Karpas-422 (cell line): ENCODE results near the gene MYO7B. TPM values are rescaled to one million over a fixed set of nuclear protein-coding genes. Genes with fewer than 3 reads are reported as not detected.

Source experiments
- DNase-seq: peaks from one replicate; pipeline ENCODE4 v3.0.0-alpha.2; 2015
- H2AFZ ChIP-seq: fragments of 200-600 bp; sonication (generic); 2 replicates; pipeline ENCODE4 v1.6.1; 2014; ENCODE audit warnings: antibody characterized with exemption, low read length, mixed read lengths
- H3K27ac ChIP-seq: fragments of 200-600 bp; sonication (generic); 2 replicates; pipeline ENCODE4 v1.5.1; 2014; ENCODE audit warnings: mild to moderate bottlenecking, low read length, moderate library complexity
- H3K27me3 ChIP-seq: fragments of 200-600 bp; sonication (generic); 2 replicates; pipeline ENCODE4 v1.6.1; 2014; ENCODE audit warnings: low read length, mixed read lengths
- H3K36me3 ChIP-seq: fragments of 200-600 bp; sonication (generic); 2 replicates; pipeline ENCODE4 v1.6.1; 2014; ENCODE audit warnings: low read length, mixed read lengths; ENCODE audit not compliant: insufficient read depth
- H3K4me1 ChIP-seq: fragments of 200-600 bp; sonication (generic); 2 replicates; pipeline ENCODE4 v1.6.1; 2014; ENCODE audit warnings: mild to moderate bottlenecking, low read length, mixed read lengths
- H3K4me2 ChIP-seq: fragments of 200-600 bp; sonication (generic); 2 replicates; pipeline ENCODE4 v1.6.1; 2014; ENCODE audit warnings: low read length, low read depth, mild to moderate bottlenecking; ENCODE audit not compliant: poor library complexity, severe bottlenecking
- H3K4me3 ChIP-seq: fragments of 200-600 bp; sonication (generic); 2 replicates; pipeline ENCODE4 v1.5.1; 2014; ENCODE audit warnings: mild to moderate bottlenecking, antibody characterized with exemption, low read length, mixed read lengths
- H3K79me2 ChIP-seq: fragments of 200-600 bp; sonication (generic); 2 replicates; pipeline ENCODE4 v1.6.1; 2014; ENCODE audit warnings: mild to moderate bottlenecking, low read length, mixed read lengths
- H3K9ac ChIP-seq: fragments of 200-600 bp; sonication (generic); 2 replicates; pipeline ENCODE4 v1.6.0; 2014; ENCODE audit warnings: low read length
- H3K9me2 ChIP-seq: fragments of 200-600 bp; sonication (generic), shearing (Covaris generic); replicated peaks from 2 replicates; pipeline ENCODE4 v1.6.0; 2014; ENCODE audit warnings: mild to moderate bottlenecking, low read length, moderate library complexity; ENCODE audit not compliant: insufficient read depth
- H3K9me3 ChIP-seq: fragments of 300-700, 200-600 bp; sonication (generic); 2 replicates; pipeline ENCODE4 v1.6.1; 2014; ENCODE audit warnings: low read length, mixed read lengths
- H4K20me1 ChIP-seq: fragments of 200-600 bp; sonication (generic); 2 replicates; pipeline ENCODE4 v1.6.1; 2014; ENCODE audit warnings: mild to moderate bottlenecking, antibody characterized with exemption, low read length, low read depth; ENCODE audit not compliant: insufficient read depth
- total RNA-seq: library from RNA; depleted of rRNA; stranded (reverse); fragments of >200 nt; shearing (Covaris generic); gene quantifications from 2 replicates; pipeline ENCODE4 v1.2.3, GENCODE V29; 2014; ENCODE audit warnings: low replicate concordance

MYO7B gene
- total RNA-seq, 1 experiment from 2014 or later, result 3.0 TPM

GRCh38 chr2:127561371-127561770 is 25.9 kb downstream of the MYO7B start:
- Histone ChIP-seq H2AFZ (no peak overlapping the region), H3K9me3 (no peaks in the 10 kb centered on the region), H3K36me3 (no peaks in the 10 kb centered on the region), H3K27ac (no peak overlapping the region), H3K9me2 (no peaks in the 10 kb centered on the region), H3K79me2 (no peaks in the 10 kb centered on the region), H3K4me1 (no peaks in the 10 kb centered on the region), H3K9ac (no peak overlapping the region), H3K4me3 (no peak overlapping the region), H3K4me2 (no peak overlapping the region), H3K27me3 (no peaks in the 10 kb centered on the region), H4K20me1 (no peaks in the 10 kb centered on the region)
- no peak for DNase-seq

- DNase-seq, result no peak
- no peak overlapping the region for H3K9ac ChIP-seq
- no peak overlapping the region for H3K4me2 ChIP-seq
- H3K27me3 ChIP-seq, result no peaks in the 10 kb centered on the region
- H3K79me2 ChIP-seq, result no peaks in the 10 kb centered on the region
- H3K4me3 ChIP-seq, result no peak overlapping the region
- H3K4me1 ChIP-seq, result no peaks in the 10 kb centered on the region
- no peaks in the 10 kb centered on the region for H4K20me1 ChIP-seq
- H3K9me3 ChIP-seq, result no peaks in the 10 kb centered on the region
- no peak overlapping the region for H2AFZ ChIP-seq
- H3K9me2 ChIP-seq, result no peaks in the 10 kb centered on the region
- no peak overlapping the region for H3K27ac ChIP-seq
- H3K36me3 ChIP-seq, result no peaks in the 10 kb centered on the region
Observed at GRCh38 chr2:127562936-127563335, 27.5 kb downstream of the MYO7B start.

GRCh38 chr2:127563458-127564428 is 28.3 kb downstream of the MYO7B start:
- no peaks in the 10 kb centered on the region for H3K9me2 ChIP-seq
- H3K79me2 ChIP-seq, result no peaks in the 10 kb centered on the region
- DNase-seq, result no peak
- H3K4me2 ChIP-seq, result no peak overlapping the region
- H3K27me3 ChIP-seq, result no peaks in the 10 kb centered on the region
- no peak overlapping the region for H3K4me3 ChIP-seq
- no peaks in the 10 kb centered on the region for H3K9me3 ChIP-seq
- H3K4me1 ChIP-seq, result no peaks in the 10 kb centered on the region
- no peaks in the 10 kb centered on the region for H4K20me1 ChIP-seq
- no peak overlapping the region for H2AFZ ChIP-seq
- H3K27ac ChIP-seq, result no peak overlapping the region
- no peaks in the 10 kb centered on the region for H3K36me3 ChIP-seq
- H3K9ac ChIP-seq, result no peak overlapping the region

GRCh38 chr2:127564429-127565260 is 29.2 kb downstream of the MYO7B start:
- H3K4me3 ChIP-seq, result no peak overlapping the region
- no peak overlapping the region for H2AFZ ChIP-seq
- H3K36me3 ChIP-seq, result no peaks in the 10 kb centered on the region
- H4K20me1 ChIP-seq, result no peaks in the 10 kb centered on the region
- no peaks in the 10 kb centered on the region for H3K9me2 ChIP-seq
- no peak overlapping the region for H3K9ac ChIP-seq
- H3K4me2 ChIP-seq, result no peak overlapping the region
- H3K79me2 ChIP-seq, result no peaks in the 10 kb centered on the region
- no peaks in the 10 kb centered on the region for H3K4me1 ChIP-seq
- no peaks in the 10 kb centered on the region for H3K27me3 ChIP-seq
- H3K27ac ChIP-seq, result no peak overlapping the region
- no peaks in the 10 kb centered on the region for H3K9me3 ChIP-seq
- DNase-seq, result no peak

DNA sequence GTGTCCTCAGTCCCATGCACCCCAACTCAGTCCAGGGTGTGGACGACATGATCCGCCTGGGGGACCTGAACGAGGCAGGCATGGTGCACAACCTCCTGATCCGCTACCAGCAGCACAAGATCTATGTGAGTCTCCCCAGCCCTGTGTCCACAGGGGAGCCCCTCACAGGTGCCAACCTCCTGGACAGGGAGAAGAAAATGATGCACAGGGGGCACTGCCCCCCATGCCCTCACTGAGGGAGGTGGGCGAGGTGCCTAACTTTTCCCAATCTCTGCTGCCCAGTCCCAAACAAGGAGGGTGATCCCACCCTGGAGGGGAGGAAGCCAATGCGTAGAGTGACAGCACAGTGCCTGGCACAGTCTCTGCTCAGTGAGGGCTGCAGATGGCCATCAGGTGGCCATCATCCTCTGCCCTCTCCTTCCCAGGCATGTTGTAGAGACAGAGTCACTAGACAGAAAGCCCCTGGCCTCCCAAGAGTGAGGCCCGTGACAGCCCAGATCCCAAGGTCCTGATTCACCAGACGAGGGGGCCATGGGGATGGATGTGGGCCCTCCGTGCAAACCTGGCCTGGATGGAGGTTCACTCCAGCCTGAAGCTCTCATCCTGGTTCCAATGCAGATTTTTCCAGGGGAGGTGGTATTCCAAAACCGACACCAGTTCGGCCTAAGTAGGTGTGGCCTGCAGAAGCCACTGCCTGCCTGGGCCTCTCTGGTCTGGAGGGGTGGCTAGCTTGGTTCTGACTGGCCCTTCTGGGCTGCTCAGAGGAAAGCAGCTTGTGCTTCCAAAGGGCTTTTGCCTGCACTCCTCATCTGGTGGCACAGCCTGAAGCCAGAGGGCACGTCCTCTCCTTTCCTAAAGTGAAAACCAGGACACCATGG is 30.0 kb downstream of the MYO7B start:
- Histone ChIP-seq H4K20me1 (no peaks in the 10 kb centered on the region), H3K79me2 (no peaks in the 10 kb centered on the region), H3K4me2 (no peak overlapping the region), H3K36me3 (no peaks in the 10 kb centered on the region), H3K27me3 (no peaks in the 10 kb centered on the region), H3K4me3 (no peak overlapping the region), H2AFZ (no peak overlapping the region), H3K9me2 (no peaks in the 10 kb centered on the region), H3K9ac (no peak overlapping the region), H3K27ac (no peak overlapping the region), H3K4me1 (no peaks in the 10 kb centered on the region), H3K9me3 (no peaks in the 10 kb centered on the region)
- DNase-seq, result no peak

GRCh38 chr2:127566139-127566417 is 30.6 kb downstream of the MYO7B start:
- no peak for DNase-seq
- Histone ChIP-seq H2AFZ (no peak overlapping the region), H3K9me2 (no peaks in the 10 kb centered on the region)

DNA sequence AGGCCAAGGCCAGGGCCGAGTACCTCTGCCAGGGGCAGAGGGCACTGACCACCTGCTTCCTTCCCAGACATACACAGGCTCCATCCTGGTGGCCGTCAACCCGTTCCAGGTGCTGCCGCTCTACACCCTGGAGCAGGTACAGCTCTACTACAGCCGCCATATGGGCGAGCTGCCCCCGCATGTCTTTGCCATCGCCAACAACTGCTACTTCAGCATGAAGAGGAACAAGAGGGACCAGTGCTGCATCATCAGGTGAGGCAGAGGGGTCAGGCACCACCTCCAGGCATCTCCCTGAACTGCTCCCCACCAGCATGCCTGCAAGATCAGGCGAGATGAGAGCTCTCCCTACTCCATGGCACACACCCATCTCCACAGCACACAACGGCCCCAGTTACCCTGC is 31.1 kb downstream of the MYO7B start:
- Histone ChIP-seq H3K9me3 (no peaks in the 10 kb centered on the region), H3K4me1 (no peaks in the 10 kb centered on the region), H3K4me2 (no peak overlapping the region), H3K27ac (no peak overlapping the region), H3K9ac (no peak overlapping the region), H4K20me1 (no peaks in the 10 kb centered on the region), H3K79me2 (no peaks in the 10 kb centered on the region), H3K36me3 (no peaks in the 10 kb centered on the region), H3K4me3 (no peak overlapping the region), H3K9me2 (no peaks in the 10 kb centered on the region), H2AFZ (no peak overlapping the region), H3K27me3 (no peaks in the 10 kb centered on the region)
- no peak for DNase-seq

More at GRCh38 chr2:127566139-127566417, 30.6 kb downstream of the MYO7B start:
- H3K36me3 ChIP-seq, result no peaks in the 10 kb centered on the region
- H4K20me1 ChIP-seq, result no peaks in the 10 kb centered on the region
- no peaks in the 10 kb centered on the region for H3K4me1 ChIP-seq
- H3K4me2 ChIP-seq, result no peak overlapping the region
- no peaks in the 10 kb centered on the region for H3K79me2 ChIP-seq
- H3K27ac ChIP-seq, result no peak overlapping the region
- no peak overlapping the region for H3K9ac ChIP-seq
- no peak overlapping the region for H3K4me3 ChIP-seq
- no peaks in the 10 kb centered on the region for H3K9me3 ChIP-seq
- no peaks in the 10 kb centered on the region for H3K27me3 ChIP-seq
